HG03280 (cell line): Measurements from ENCODE around the gene PRDX1.
"Not testable (repeated sequence)": the region's sequence is repeated elsewhere in the genome, so short reads cannot be mapped to it uniquely, and the experiment has no call there.

Experiments
- ATAC-seq: cut with Tn5 transposase; IDR thresholded peaks from one replicate; pipeline ENCODE4 v1.9.1; 2021; ENCODE audit warnings: mild to moderate bottlenecking, moderate library complexity; ENCODE audit not compliant: unreplicated experiment

The PRDX1 gene

DNA sequence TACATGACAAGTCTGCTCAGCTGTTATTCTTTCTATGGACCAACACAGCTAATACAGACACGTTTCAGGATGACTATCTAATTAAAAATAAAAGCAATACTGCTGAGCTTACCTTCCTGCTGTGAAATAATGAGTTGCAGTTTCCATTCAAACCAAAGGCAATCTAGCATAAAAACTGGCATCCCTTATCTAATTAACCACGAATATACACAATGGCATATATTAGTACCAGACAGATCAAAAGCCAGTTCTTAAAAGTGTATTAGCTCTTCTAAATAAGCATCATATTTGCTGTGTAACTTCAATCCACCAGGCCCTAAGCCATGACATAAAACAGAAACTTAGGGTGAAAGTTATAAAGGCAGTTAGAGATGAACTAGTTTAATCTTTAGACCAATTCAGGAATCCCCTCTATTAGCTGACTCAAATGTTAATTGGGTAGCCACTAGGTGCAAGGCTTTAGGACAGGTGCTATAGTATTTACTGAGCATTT is 51.3 kb downstream of the PRDX1 start:
- no peak for ATAC-seq

DNA sequence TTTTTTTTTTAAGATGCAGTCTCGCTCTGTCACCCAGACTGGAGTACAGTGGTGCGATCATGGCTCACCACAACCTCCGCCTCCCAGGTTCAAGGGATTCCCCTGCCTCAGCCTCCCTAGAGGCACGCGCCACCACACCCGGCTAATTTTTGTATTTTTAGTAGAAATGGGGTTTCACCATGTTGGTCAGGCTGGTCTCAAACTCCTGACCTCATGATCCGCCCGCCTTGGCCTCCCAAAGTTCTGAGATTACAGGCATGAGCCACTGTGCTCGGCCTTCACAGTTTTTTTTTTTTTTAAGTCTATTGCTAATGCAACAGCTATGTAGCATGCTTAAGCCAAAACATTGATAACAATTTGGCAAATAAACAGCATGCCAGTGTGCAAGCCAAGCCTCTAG is 54.3 kb downstream of the PRDX1 start:
- not testable (repeated sequence) for ATAC-seq

DNA sequence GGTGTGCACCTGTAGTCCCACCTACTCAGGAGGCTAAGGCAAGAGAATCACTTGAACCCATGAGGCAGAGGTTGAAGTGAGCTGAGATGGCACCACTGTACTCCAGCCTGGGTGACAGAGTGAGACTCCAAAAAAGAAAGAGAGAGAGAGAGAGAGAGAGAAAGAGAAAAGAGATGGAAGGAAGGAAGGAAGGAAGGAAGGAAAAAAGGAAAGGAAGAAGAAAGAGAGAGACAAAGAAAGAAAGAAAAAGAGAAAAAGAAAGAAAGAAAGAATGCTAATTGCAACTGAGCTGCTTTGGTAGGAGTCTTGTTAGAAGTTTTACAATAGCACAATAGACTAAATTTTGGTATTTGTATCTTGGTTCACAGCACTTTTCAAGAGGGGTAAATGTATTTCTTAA is 56.4 kb downstream of the PRDX1 start:
- no peak for ATAC-seq
